ENCODE results near the gene PSMB2. TPM values are rescaled to one million over a fixed set of nuclear protein-coding genes. Genes with fewer than 3 reads are reported as not detected.

PSMB2 gene
- polyA plus RNA-seq, 2 of the 4 experiments (the other 2 are of a cell fraction), result 84.6 to 88.3 TPM

GRCh38 chr1:35555601-35556477 lies 85.5 kb downstream of the PSMB2 start:
- ChIA-PET POLR2A (interaction anchor here (1.2 kb wide), 1 partner anchor 105 kb away, joined by 5 read pairs; no protein-coding TSS in a partner anchor), CTCF (interaction anchor here (0.7 to 2.6 kb wide), 6 partner anchors 9 to 182 kb away, joined by 3 to 16 read pairs (median 6); no protein-coding TSS in a partner anchor)
- DNase-seq (ENCODE audit: low read depth in 1 of 2, low spot score in 1 of 2) (peak in 1 of 2 experiments; percentile 31), FAIRE-seq (no peak), ATAC-seq (no peak)
- Histone ChIP-seq H3K9me3 (no peaks in the 10 kb centered on the region), H3K4me2 (peak overlapping the region; percentile 89), H3K27ac (peak overlapping the region; percentile 99 to 100; a peak in 3 of 6 replicates), H3K4me1 (peaks cover 32% of the 10 kb centered on the region; the same call in 2 of the 3 replicates), H3K4me3 (peak overlapping the region; percentile 96)
- 16% methylated on average over 10 of the region's 10 CpGs for WGBS (ENCODE audit: missing lambda C conversion rate)
- no peak for TF ChIP-seq EHF (CRISPR knock-in tag; IDR thresholded peaks at IDR 0.05)
- no peak for TF ChIP-seq BCL3 (IDR thresholded peaks at IDR 0.05)
- TF ChIP-seq ZNF302 (CRISPR knock-in tag; IDR thresholded peaks at IDR 0.05), result no peak
- TF ChIP-seq CEBPB (IDR thresholded peaks at IDR 0.05), result no peak
- no peak for TF ChIP-seq E2F6 (IDR thresholded peaks at IDR 0.05; ENCODE audit: borderline replicate concordance, low read depth)
- no peak for TF ChIP-seq CTCF (IDR thresholded peaks at IDR 0.05)

- ATAC-seq (no peak), DNase-seq (ENCODE audit: low read depth in 1 of 2, low spot score in 1 of 2) (no peak), FAIRE-seq (no peak)
- CTCF ChIA-PET, result interaction anchor here (2.4 kb wide), 1 partner anchor 10 kb away, joined by 16 read pairs; no protein-coding TSS in a partner anchor
- TF ChIP-seq MYC (IDR thresholded peaks at IDR 0.05; ENCODE audit: borderline replicate concordance, low read length) (no peak), CHD2 (IDR thresholded peaks at IDR 0.05; ENCODE audit: low read length, partially characterized antibody) (no peak), NR3C1 (IDR thresholded peaks at IDR 0.05) (no peak), CEBPB (IDR thresholded peaks at IDR 0.05) (no peak), POLR2AphosphoS2 (conservative IDR thresholded peaks at IDR 0.05; ENCODE audit: low read length) (no peak), RAD21 (conservative IDR thresholded peaks at IDR 0.05 in 1 of 2, IDR thresholded peaks at IDR 0.05 in 1 of 2) (no peak), ATOH8 (CRISPR knock-in tag; IDR thresholded peaks at IDR 0.05; ENCODE audit: low read depth) (no peak)
- H3K4me3 ChIP-seq, result no peak overlapping the region
- H3K9me3 ChIP-seq, result no peaks in the 10 kb centered on the region
- WGBS (ENCODE audit: missing lambda C conversion rate), result 99% methylated on average over 4 of the region's 4 CpGs
- POLR2A ChIA-PET, result no interaction called here
- H3K27ac ChIP-seq, result peak overlapping the region in 1 of 2 experiments; percentile 16; a peak in 1 of 6 replicates
- H3K4me2 ChIP-seq, result peak overlapping the region; percentile 89; the same call in 2 of the 3 replicates
- peaks cover 32% of the 10 kb centered on the region; the same call in 2 of the 3 replicates for H3K4me1 ChIP-seq
Measured at GRCh38 chr1:35555212-35555584, 86.1 kb downstream of the PSMB2 start.

GRCh38 chr1:35554266-35555211 lies 86.8 kb downstream of the PSMB2 start:
- ATAC-seq, result no peak
- Histone ChIP-seq H3K27ac (no peak overlapping the region), H3K4me2 (peak overlapping the region; percentile 89; the same call in 1 of the 3 replicates)
- TF ChIP-seq HES2 (IDR thresholded peaks at IDR 0.05) (no peak), MAFK (IDR thresholded peaks at IDR 0.05; ENCODE audit: partially characterized antibody) (no peak), RFX5 (IDR thresholded peaks at IDR 0.05) (no peak), USF2 (IDR thresholded peaks at IDR 0.05) (no peak), HOXB13 (CRISPR knock-in tag; IDR thresholded peaks at IDR 0.05; ENCODE audit: low read depth) (no peak), PBX3 (IDR thresholded peaks at IDR 0.05) (no peak), POLR2AphosphoS2 (conservative IDR thresholded peaks at IDR 0.05; ENCODE audit: low read length) (no peak), JUNB (IDR thresholded peaks at IDR 0.05) (no peak), FOSL2 (IDR thresholded peaks at IDR 0.05) (no peak), FOSL2 (CRISPR knock-in tag; IDR thresholded peaks at IDR 0.05) (no peak), MAX (IDR thresholded peaks at IDR 0.05) (no peak), EP300 (IDR thresholded peaks at IDR 0.05) (no peak)

More at GRCh38 chr1:35554266-35555211, 86.8 kb downstream of the PSMB2 start:
- WGBS (ENCODE audit: missing lambda C conversion rate), result 85% methylated on average over 7 of the region's 7 CpGs
- H3K4me1 ChIP-seq, result peaks cover 32% of the 10 kb centered on the region; the same call in 2 of the 3 replicates
- H3K9me3 ChIP-seq, result no peaks in the 10 kb centered on the region
- ChIA-PET POLR2A (no interaction called here), CTCF (interaction anchor here (2.4 kb wide), 1 partner anchor 11 kb away, joined by 16 read pairs; no protein-coding TSS in a partner anchor)
- DNase-seq (ENCODE audit: low read depth in 1 of 2, low spot score in 1 of 2) (no peak), FAIRE-seq (no peak)
- H3K4me3 ChIP-seq, result no peak overlapping the region
